Measurements from ENCODE around the gene MAB21L1.

Gene MAB21L1

GRCh38 chr13:35479038-35479492, 2.6 kb upstream of the MAB21L1 start:
- no peak for DNase-seq

GRCh38 chr13:35478271-35479037, 2.0 kb upstream of the MAB21L1 start:
- DNase-seq: no peak

- DNase-seq: no peak
These were observed 977 bp upstream of the MAB21L1 start for GRCh38 chr13:35477386-35477946.

GRCh38 chr13:35475212-35475959, 1.1 kb downstream of the MAB21L1 start:
- DNase-seq: no peak

GRCh38 chr13:35474496-35475211, 1.8 kb downstream of the MAB21L1 start:
- no peak for DNase-seq

GRCh38 chr13:35473802-35474201, 2.7 kb downstream of the MAB21L1 start:
- DNase-seq: no peak

- no peak for DNase-seq
These were observed 3.2 kb downstream of the MAB21L1 start for GRCh38 chr13:35473206-35473775.

- DNase-seq: no peak
These were observed 4.1 kb downstream of the MAB21L1 start for GRCh38 chr13:35472323-35472881.

GRCh38 chr13:35471706-35472322, 4.7 kb downstream of the MAB21L1 start:
- no peak for DNase-seq

GRCh38 chr13:35470671-35471661, 5.5 kb downstream of the MAB21L1 start:
- no peak for DNase-seq

- no peak for DNase-seq
These were observed 6.5 kb downstream of the MAB21L1 start for GRCh38 chr13:35469806-35470525.

GRCh38 chr13:35468195-35468594, 8.3 kb downstream of the MAB21L1 start:
- no peak for DNase-seq

GRCh38 chr13:35465371-35465770, 11.1 kb downstream of the MAB21L1 start:
- DNase-seq: no peak

- no peak for DNase-seq
These were observed 16.4 kb downstream of the MAB21L1 start for GRCh38 chr13:35460061-35460460.

- DNase-seq: no peak
These were observed 19.2 kb downstream of the MAB21L1 start for GRCh38 chr13:35457258-35457657.

- no peak for DNase-seq
These were observed 21.5 kb downstream of the MAB21L1 start for GRCh38 chr13:35455022-35455421.

GRCh38 chr13:35449821-35450220, 26.7 kb downstream of the MAB21L1 start:
- DNase-seq: no peak

GRCh38 chr13:35448465-35448864, 28.0 kb downstream of the MAB21L1 start:
- no peak for DNase-seq
